Subcutaneous adipose tissue (tissue), 4 donors: ENCODE results near the gene RBSN. TPM values are rescaled to one million over a fixed set of nuclear protein-coding genes. Genes with fewer than 3 reads are reported as not detected.

ENCODE experiments used
- CTCF ChIP-seq: fragments of 450-650 bp; IDR thresholded peaks from one replicate; pipeline ENCODE4 v1.5.1; 2016; ENCODE audit warnings: low read depth, mild to moderate bottlenecking, control low read depth, antibody characterized with exemption, moderate library complexity
- total RNA-seq, 4 donors: library from RNA; depleted of rRNA; stranded (reverse); fragments of >200 nt; gene quantifications; one replicate each; pipeline ENCODE4 v1.1.0, GENCODE V29; 2016

The RBSN gene
- 10 to 100 TPM; 18.7 to 28.0 (median 26.2) TPM for total RNA-seq

GRCh38 chr3:15098503-15099363, at the start of gene RBSN:
Gene RBSN, minus strand, starts transcription at chr3:15099148. Its CDS starts 3,028 bp downstream, at chr3:15096120.
- TF ChIP-seq CTCF, result no peak

GRCh38 chr3:15148614-15149013, 49.7 kb upstream of the RBSN start:
- no peak for TF ChIP-seq CTCF

GRCh38 chr3:15122398-15122797, 23.4 kb upstream of the RBSN start:
- no peak for TF ChIP-seq CTCF

- TF ChIP-seq CTCF, result no peak
These were observed 23.0 kb upstream of the RBSN start for GRCh38 chr3:15121936-15122335.

GRCh38 chr3:15120986-15121385, 22.0 kb upstream of the RBSN start:
- TF ChIP-seq CTCF, result no peak

GRCh38 chr3:15117011-15117410, 18.1 kb upstream of the RBSN start:
- no peak for TF ChIP-seq CTCF

- TF ChIP-seq CTCF, result no peak
These were observed 17.2 kb upstream of the RBSN start for GRCh38 chr3:15116032-15116669.
